ENCODE data around the gene EXOC6B.

DNA sequence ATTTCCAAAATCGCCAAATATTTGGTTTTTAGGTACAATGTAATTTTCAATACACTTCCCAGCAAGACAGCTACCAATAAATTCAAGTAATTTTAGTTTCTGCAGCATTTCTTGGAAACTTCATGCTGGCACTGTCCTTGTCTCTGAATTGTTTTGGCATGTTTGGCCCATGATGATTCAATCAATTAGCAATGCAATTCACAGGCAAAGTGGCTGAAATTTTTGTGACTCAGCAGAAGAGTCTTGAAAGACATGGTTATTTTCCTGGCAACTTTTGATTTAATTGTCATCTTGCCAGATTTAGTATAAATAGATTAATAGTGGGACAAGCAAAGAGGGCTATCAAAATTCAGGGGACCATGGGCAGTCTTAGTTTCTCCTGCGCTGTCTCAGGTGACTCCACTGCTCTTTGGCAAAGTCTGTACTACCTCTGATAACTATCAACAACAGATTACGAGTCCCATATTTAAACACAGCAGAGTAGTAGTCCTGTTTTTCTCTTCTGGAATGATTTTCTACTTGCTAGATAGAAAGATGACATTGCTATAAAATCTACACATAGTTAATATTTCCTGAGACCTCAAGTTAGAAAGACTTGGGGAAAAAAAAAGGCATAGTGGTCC lies 589.3 kb downstream of the EXOC6B start:
- no peak for TF ChIP-seq CTCF (IDR thresholded peaks at IDR 0.05)
- no peak for TF ChIP-seq POLR2A (IDR thresholded peaks at IDR 0.05)
